K562 (cell line): ENCODE results near the gene HLF. TPM values are rescaled to one million over a fixed set of nuclear protein-coding genes. Genes with fewer than 3 reads are reported as not detected.

Experiments
- ATAC-seq: fragments of 200-7000 bp; cut with Tn5 transposase; 3 replicates; pipeline ENCODE4 v1.9.1; 2020; ENCODE audit warnings: moderate library complexity
- BruUV-seq: library from RNA; stranded (reverse); fragments of 400-500 nt; replicated peaks from 2 replicates; lab custom pipeline; 2021; lab: Mats Ljungman, UMichigan
- CTCF ChIA-PET: fragments of 300-600 bp; formaldehyde crosslinking; extraction: SDS; loops from one replicate; lab custom pipeline; 2021; ENCODE audit warnings: low intra/inter-chr PET ratio; lab: Yijun Ruan, JAX
- POLR2A ChIA-PET: fragments of 300-600, 350-650 bp; sonication (Branson Sonifier 250); formaldehyde crosslinking; extraction: SDS; loops from one replicate; lab custom pipeline; 2021; ENCODE audit warnings: antibody characterized with exemption, inconsistent platforms; lab: Yijun Ruan, JAX
- DNase-seq, 4 experiments: peaks; one replicate each; pipeline versions ENCODE4 v3.0.0 to v3.0.0-alpha.2; 2011 to 2018; ENCODE audit warnings: low spot score in 3 of 4, mixed read lengths in 3 of 4; ENCODE audit errors: extremely low read depth in 1 of 4
- FAIRE-seq: peaks from 2 replicates; lab custom pipeline; 2011; peaks lifted over from hg19 to GRCh38; lab: Jason Lieb, UNC
- H2AFZ ChIP-seq: 2 replicates; pipeline ENCODE4 v1.6.0; 2011; ENCODE audit warnings: low read depth, low read length, control low read depth, inconsistent platforms
- H3K27ac ChIP-seq: fragments of 200-600 bp; 3 replicates; pipeline ENCODE4 v1.8.0; 2011; ENCODE audit warnings: low read depth, mild to moderate bottlenecking, control low read depth, inconsistent platforms, low read length, moderate library complexity, mixed read lengths; ENCODE audit errors: extremely low read depth
- H3K27me3 ChIP-seq, 2 experiments: fragments of 300-600 bp in 1 of 2; 2 replicates in 1 of 2; 3 replicates in 1 of 2; pipeline versions ENCODE4 v1.6.0 to v1.8.0; 2011; ENCODE audit warnings: inconsistent platforms in 2 of 2, low read length in 2 of 2, mild to moderate bottlenecking in 1 of 2, mixed read lengths in 1 of 2, moderate library complexity in 1 of 2; ENCODE audit not compliant: control insufficient read depth in 2 of 2, insufficient read depth in 2 of 2
- H3K36me3 ChIP-seq: fragments of 300-600 bp; 3 replicates; pipeline ENCODE4 v1.8.0; 2011; ENCODE audit warnings: mild to moderate bottlenecking, low read length, inconsistent platforms; ENCODE audit not compliant: control insufficient read depth, insufficient read depth
- H3K4me1 ChIP-seq, 2 experiments: fragments of 200-600 bp in 1 of 2; replicated peaks in 1 of 2; 2 replicates in 1 of 2; 3 replicates in 1 of 2; pipeline versions ENCODE4 v1.5.1 to v1.8.0; 2011; ENCODE audit warnings: inconsistent platforms in 2 of 2, low read length in 2 of 2, mild to moderate bottlenecking in 1 of 2, mixed read lengths in 1 of 2, moderate library complexity in 1 of 2; ENCODE audit not compliant: control insufficient read depth in 2 of 2, insufficient read depth in 2 of 2
- H3K4me2 ChIP-seq: 2 replicates; pipeline ENCODE4 v1.6.1; 2011; ENCODE audit warnings: low read length, control low read depth, inconsistent platforms, mixed read lengths; ENCODE audit not compliant: insufficient read depth
- H3K4me3 ChIP-seq: fragments of 200-600 bp; sonication (generic), shearing (Covaris generic); 2 replicates; pipeline ENCODE4 v1.5.1; 2016; ENCODE audit warnings: control low read depth, inconsistent platforms
- H3K79me2 ChIP-seq: fragments of 200-600 bp; 3 replicates; pipeline ENCODE4 v1.8.0; 2011; ENCODE audit warnings: low read length, inconsistent platforms; ENCODE audit not compliant: control insufficient read depth, insufficient read depth
- H3K9ac ChIP-seq, 2 experiments: 2 replicates each; pipeline versions ENCODE4 v1.6.0 to v1.6.1; 2011; ENCODE audit warnings: low read depth in 2 of 2, low read length in 2 of 2, control low read depth in 1 of 2, inconsistent platforms in 1 of 2, mild to moderate bottlenecking in 1 of 2, mixed read lengths in 1 of 2; ENCODE audit not compliant: insufficient read depth in 1 of 2
- H3K9me1 ChIP-seq: one replicate; pipeline ENCODE4 v1.6.0; 2011; ENCODE audit warnings: inconsistent platforms, mild to moderate bottlenecking, low read length, moderate library complexity; ENCODE audit not compliant: control insufficient read depth, insufficient read depth
- H3K9me3 ChIP-seq: replicated peaks from 2 replicates; pipeline ENCODE4 v1.5.1; 2011; ENCODE audit warnings: low read depth, low read length, inconsistent platforms; ENCODE audit not compliant: control insufficient read depth, insufficient read depth
- H4K20me1 ChIP-seq: replicated peaks from 2 replicates; pipeline ENCODE4 v1.6.1; 2011; ENCODE audit warnings: low read length, inconsistent platforms, mixed read lengths; ENCODE audit not compliant: control insufficient read depth, insufficient read depth
- MTA2 ChIP-seq: fragments of 450-650 bp; IDR thresholded peaks from 2 replicates; pipeline ENCODE4 v1.6.1; 2016; ENCODE audit warnings: low read depth
- WGBS: fragments of 100-300 bp; shearing (Covaris generic); methylation state at CpG from one replicate; pipeline ENCODE4 v1.1.6; 2016; ENCODE audit warnings: low coverage, mixed read lengths; ENCODE audit not compliant: insufficient coverage; ENCODE audit errors: missing lambda C conversion rate; 5-methylcytosine and 5-hydroxymethylcytosine counted together
- in situ Hi-C: fragments of 300-500 bp; cut with MboI; formaldehyde crosslinking; loops from 4 replicates; pipeline ENCODE4 v1.15.0; 2018; ENCODE audit warnings: inconsistent platforms, mixed read lengths
- intact Hi-C: fragments of 100-400 bp; cut with micrococcal nuclease; formaldehyde crosslinking; loops from 2 replicates; pipeline ENCODE4 v1.14.2; 2022
- polyA plus RNA-seq, 8 experiments: library from polyadenylated mRNA; depleted of rRNA in 4 of 8; stranded (reverse) in 5 of 8; unstranded in 3 of 8; fragments of >200 nt; fragmentation: Nextera tagmentation in 2 of 8; fragmentation: Illumina TruSeq in 1 of 8; extraction: Ambion mirVana in 2 of 8; extraction: Trizol in 1 of 8; gene quantifications; 2 replicates each; pipeline versions ENCODE4 v1.2.1 to v1.2.3, GENCODE V29; 2011 to 2014; ENCODE audit warnings: inconsistent platforms in 1 of 8, missing spikeins in 1 of 8
- total RNA-seq, 7 experiments: library from RNA; depleted of rRNA in 6 of 7; stranded (reverse); fragments of >200 nt in 6 of 7; fragmentation: Illumina TruSeq in 2 of 7; extraction: Trizol in 2 of 7; gene quantifications; 2 replicates each; pipeline versions ENCODE4 v1.2.1 to v1.2.3, GENCODE V29; 2011 to 2021; ENCODE audit warnings: low replicate concordance in 1 of 7
- TF ChIP-seq, protein P1 (sequence below): fragments of 450-650 bp; IDR thresholded peaks from 2 replicates; pipeline ENCODE4 v1.6.1; 2018; ENCODE audit not compliant: partially characterized antibody

The HLF gene
- total and polyA plus RNA-seq, 9 of the 15 experiments (the other 6 are each of a cell fraction or from before 2014, with no cell fraction given) = 0.03 to 0.24 (median 0.09) TPM

DNA sequence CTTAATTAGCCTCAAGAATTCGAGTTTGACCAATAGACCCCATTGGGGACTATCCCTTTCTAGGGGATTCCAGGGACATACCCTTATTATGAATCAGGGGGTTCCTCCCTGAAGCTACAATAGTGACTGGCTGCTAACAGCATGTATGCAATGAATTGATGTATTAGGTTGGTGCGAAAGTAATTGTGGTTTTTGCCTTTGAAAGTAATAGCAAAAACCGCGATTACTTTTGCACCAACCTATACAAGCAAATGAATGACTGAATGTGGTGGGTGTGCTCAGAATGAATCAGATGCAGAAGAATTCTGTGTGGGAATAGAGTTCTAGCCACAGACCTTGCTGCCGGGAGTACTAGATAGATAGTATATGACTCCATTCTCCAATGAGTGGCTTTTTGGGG, 76.7 kb downstream of the HLF start:
- in situ Hi-C loops (no loop called here), intact Hi-C loops (loop anchor here (10.0 kb wide), 1 partner anchor 107 kb away; no protein-coding TSS in a partner anchor)
- FAIRE-seq = no peak
- H3K9ac ChIP-seq = no peak overlapping the region
- H3K4me2 ChIP-seq = no peak overlapping the region
- WGBS = 74% methylated on average over 5 of the region's 5 CpGs
- ChIA-PET POLR2A (no interaction called here), CTCF (no interaction called here)
- no peak for DNase-seq
- H3K36me3 ChIP-seq = no peaks in the 10 kb centered on the region
- no peak overlapping the region for H2AFZ ChIP-seq
- H4K20me1 ChIP-seq = no peaks in the 10 kb centered on the region
- H3K27me3 ChIP-seq = no peaks in the 10 kb centered on the region
- H3K9me3 ChIP-seq = 0 out of 2 replicates have a peak, but pooled peaks cover 2% of the 10 kb centered on the region
- no peaks in the 10 kb centered on the region for H3K9me1 ChIP-seq
- TF ChIP-seq, protein P1, sequence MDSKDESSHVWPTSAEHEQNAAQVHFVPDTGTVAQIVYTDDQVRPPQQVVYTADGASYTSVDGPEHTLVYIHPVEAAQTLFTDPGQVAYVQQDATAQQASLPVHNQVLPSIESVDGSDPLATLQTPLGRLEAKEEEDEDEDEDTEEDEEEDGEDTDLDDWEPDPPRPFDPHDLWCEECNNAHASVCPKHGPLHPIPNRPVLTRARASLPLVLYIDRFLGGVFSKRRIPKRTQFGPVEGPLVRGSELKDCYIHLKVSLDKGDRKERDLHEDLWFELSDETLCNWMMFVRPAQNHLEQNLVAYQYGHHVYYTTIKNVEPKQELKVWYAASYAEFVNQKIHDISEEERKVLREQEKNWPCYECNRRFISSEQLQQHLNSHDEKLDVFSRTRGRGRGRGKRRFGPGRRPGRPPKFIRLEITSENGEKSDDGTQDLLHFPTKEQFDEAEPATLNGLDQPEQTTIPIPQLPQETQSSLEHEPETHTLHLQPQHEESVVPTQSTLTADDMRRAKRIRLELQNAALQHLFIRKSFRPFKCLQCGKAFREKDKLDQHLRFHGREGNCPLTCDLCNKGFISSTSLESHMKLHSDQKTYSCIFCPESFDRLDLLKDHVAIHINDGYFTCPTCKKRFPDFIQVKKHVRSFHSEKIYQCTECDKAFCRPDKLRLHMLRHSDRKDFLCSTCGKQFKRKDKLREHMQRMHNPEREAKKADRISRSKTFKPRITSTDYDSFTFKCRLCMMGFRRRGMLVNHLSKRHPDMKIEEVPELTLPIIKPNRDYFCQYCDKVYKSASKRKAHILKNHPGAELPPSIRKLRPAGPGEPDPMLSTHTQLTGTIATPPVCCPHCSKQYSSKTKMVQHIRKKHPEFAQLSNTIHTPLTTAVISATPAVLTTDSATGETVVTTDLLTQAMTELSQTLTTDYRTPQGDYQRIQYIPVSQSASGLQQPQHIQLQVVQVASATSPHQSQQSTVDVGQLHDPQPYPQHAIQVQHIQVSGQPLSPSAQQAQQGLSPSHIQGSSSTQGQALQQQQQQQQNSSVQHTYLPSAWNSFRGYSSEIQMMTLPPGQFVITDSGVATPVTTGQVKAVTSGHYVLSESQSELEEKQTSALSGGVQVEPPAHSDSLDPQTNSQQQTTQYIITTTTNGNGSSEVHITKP = no peak
- TF ChIP-seq MTA2 = no peak
- H3K79me2 ChIP-seq = no peaks in the 10 kb centered on the region
- H3K4me1 ChIP-seq = peaks cover 18 to 38% of the 10 kb centered on the region in 2 experiments
- ATAC-seq = no peak
- BruUV-seq = no TSS peak
- H3K27ac ChIP-seq = no peak overlapping the region
- H3K4me3 ChIP-seq = no peak overlapping the region
